ENCODE data around the gene PBXIP1. TPM values are rescaled to one million over a fixed set of nuclear protein-coding genes. Genes with fewer than 3 reads are reported as not detected.

PBXIP1 gene
- total RNA-seq, 2 donors from 2014 or later, result 40.9 to 41.1 TPM

DNA sequence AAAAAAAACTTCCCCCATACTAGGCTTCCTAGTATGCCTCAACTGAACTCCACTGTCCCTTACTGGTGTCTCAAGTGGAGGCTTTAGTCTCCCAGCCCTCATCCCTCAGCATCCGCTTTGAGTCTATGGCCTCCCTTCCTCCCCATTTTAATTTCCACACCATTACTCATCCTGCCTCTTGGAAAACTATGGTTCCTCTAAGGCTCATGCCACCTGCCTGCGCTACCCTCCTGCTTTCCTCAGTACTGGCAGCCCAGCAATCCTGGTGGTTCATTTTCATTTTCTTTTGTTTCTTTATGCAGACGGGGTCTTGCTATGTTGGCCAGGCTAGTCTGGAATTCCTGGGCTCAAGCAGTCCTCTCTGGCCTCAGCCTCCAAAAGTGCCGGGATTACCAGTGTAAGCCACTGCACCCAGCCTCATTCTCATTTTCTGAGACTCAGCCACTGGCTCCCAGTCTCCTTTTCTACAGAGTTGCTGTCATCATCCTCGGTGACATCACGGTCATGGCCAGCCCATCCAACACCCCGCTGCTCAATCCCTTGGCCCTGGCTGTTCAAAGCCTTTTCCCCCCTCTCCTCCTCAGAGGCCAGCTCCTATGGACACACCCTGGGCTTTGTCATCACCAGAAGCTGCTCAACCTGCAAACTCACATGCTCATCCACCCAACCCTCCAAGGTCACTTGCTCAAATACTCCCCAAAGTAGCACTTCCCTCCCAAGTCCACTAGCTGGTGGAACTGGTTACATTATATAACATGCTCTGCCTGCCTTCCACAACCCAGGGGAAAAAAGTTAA, 17.1 kb downstream of the PBXIP1 start:
- peaks cover 6 to 7% of the 10 kb centered on the region in 2 donors for H3K36me3 Mint-ChIP-seq
- ATAC-seq, result no peak
- no peaks in the 10 kb centered on the region for H3K9me3 Mint-ChIP-seq
- peak overlapping the region; percentile 93 to 97 for H3K27ac Mint-ChIP-seq
- DNase-seq (ENCODE audit: low spot score in 2 of 2), result no peak

DNA sequence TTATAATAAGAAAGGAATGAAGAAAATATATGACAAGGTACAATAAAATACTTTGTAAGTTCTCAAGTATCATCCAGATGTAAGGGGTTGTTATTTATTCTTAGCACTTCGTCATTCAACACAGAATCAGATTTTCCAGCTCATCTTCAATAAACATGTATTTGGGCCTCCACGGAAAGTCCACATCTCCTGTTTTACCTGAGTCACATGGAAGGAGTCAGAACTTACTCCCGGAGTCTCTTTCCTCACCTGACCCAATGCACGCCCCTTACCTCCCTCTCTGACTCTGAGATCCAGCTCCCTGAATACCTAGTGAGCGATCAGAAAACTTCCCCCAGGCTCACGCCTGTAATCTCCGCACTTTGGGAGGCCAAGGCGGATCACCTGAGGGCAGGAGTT, 17.9 kb downstream of the PBXIP1 start:
- ATAC-seq (no peak), DNase-seq (ENCODE audit: low spot score in 2 of 2) (no peak)
- peak overlapping the region; percentile 97 to 99 for H3K27ac Mint-ChIP-seq
- peaks cover 6 to 7% of the 10 kb centered on the region in 2 donors for H3K36me3 Mint-ChIP-seq
- H3K9me3 Mint-ChIP-seq, result no peaks in the 10 kb centered on the region

DNA sequence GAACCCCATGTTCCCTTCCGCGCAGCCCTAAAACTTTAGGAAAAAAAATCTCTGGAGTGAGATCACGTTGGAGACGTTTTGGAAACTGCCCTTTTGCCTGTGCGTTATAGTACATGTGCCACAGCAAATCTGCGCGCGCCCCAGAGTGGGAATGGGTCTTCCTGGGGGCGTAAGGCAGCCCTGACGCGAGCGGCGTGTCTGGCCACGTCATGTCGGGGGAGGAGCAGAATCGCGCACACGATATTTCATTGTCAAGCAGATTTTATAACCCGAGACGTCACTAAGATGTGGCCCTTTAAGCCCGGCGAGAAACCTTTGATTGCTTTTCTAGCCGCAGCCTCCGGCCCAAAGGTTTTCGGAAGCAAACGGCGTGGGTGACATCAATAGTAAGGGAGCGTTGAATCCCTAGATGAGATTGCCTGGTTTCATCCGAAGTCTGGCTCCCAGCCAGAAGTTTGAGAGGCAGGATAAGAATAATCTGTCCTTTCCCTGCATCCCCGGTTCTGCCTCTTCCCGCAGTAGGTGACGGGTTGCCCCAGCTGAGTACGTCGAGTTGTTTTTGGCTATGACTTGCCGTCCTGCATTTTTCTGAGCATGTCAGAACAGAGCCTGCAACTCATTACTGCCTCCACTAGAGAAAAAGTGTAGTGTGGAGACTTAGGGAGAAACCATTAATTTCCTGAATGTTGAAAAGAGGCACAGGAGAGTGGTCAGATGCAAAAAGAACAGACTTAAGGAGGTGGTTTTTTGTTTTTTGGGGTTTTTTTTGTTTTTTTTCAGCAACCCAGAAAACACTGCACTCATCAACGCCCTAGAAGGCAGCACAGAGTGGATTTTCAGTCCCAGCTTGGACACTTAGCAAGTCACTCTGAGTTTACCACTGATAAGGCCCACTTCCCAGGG, 18.6 kb downstream of the PBXIP1 start:
- peak overlapping the region; percentile 97 to 99 for H3K27ac Mint-ChIP-seq
- H3K9me3 Mint-ChIP-seq, result no peaks in the 10 kb centered on the region

DNA sequence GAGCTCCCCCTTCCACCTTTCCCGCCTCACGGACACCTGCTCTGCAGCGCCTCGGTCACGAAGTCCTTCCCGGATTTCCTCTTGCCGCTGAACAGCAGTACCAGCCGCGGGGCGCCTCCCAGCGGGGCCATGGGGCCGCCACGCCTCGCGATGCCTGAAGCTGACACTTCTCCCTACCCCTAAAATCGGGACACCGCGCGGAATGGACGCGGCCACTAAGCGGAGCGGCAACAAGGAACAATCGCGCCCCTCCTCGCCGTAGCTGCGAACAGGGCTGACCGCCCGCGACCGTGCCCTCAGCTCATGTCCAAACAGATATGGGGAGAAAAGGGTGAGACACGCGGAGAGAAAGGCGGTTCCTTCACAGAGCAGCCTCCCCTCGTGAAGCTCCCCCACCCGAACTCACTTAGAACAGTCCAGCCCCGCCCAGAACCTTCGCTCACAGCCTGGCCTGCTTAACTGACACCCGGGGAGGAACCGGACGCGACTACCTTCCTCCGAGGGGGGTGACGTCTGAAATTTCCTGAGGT, 19.3 kb downstream of the PBXIP1 start, which contains the start of gene PMVK:
Gene PMVK, minus strand, starts transcription at position 165 of the 530 bp plus-strand sequence. Its CDS starts 34 bp downstream, at position 131.
- Mint-ChIP-seq H3K36me3 (peaks cover 6 to 7% of the 10 kb centered on the region in 2 donors), H3K27ac (peak within 1 kb of the TSS; percentile 97 to 99), H3K9me3 (no peaks in the 10 kb centered on the region)
- peak; percentile 79 to 88 for ATAC-seq
- DNase-seq (ENCODE audit: low spot score in 2 of 2), result peak; percentile 90 to 93

More for the DNA sequence above, 18.6 kb downstream of the PBXIP1 start:
- H3K36me3 Mint-ChIP-seq, result peaks cover 6 to 7% of the 10 kb centered on the region in 2 donors
- ATAC-seq (peak; percentile 78 to 86), DNase-seq (ENCODE audit: low spot score in 2 of 2) (peak; percentile 88 to 90)

DNA sequence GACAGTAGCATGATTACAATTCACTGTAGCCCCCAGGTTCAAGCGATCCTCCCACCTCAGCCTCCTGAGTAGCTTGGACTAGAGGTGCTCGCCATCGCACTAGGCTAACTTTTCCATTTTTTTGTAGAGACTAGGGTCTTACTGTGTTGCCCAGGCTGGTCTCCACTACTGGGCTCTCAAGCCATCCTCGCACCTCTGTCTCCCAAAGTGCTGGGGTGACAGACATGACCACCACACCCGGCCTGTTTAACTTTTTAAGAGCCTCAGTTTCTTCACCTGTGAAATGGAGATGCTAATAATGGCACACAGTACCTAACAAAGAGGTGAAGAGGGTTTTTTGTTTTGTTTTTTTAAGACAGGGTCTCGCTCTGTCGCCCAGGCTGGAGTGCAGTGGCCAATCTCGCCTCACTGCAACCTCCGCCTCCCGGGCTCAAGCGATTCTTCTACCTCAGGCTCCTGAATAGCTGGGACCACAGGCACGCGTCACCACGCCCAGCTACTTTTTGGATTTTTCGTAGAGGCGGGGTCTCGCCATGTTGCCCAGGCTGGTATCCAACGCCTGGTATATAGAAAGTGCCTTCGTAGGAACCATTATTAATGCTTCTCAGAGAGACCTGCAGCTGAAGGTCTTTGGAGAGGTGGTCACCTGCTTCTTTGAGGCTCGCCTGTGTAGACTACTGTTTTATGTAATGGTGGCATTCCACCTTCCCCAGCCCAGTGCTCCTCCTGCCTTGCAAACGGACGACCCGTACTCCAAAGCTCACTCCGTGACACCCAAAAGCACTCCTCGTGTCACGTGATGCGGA, 19.9 kb downstream of the PBXIP1 start:
- ATAC-seq (no peak), DNase-seq (ENCODE audit: low spot score in 2 of 2) (no peak)
- Mint-ChIP-seq H3K36me3 (peaks cover 6 to 7% of the 10 kb centered on the region in 2 donors), H3K27ac (peak overlapping the region; percentile 97 to 99), H3K9me3 (no peaks in the 10 kb centered on the region)

DNA sequence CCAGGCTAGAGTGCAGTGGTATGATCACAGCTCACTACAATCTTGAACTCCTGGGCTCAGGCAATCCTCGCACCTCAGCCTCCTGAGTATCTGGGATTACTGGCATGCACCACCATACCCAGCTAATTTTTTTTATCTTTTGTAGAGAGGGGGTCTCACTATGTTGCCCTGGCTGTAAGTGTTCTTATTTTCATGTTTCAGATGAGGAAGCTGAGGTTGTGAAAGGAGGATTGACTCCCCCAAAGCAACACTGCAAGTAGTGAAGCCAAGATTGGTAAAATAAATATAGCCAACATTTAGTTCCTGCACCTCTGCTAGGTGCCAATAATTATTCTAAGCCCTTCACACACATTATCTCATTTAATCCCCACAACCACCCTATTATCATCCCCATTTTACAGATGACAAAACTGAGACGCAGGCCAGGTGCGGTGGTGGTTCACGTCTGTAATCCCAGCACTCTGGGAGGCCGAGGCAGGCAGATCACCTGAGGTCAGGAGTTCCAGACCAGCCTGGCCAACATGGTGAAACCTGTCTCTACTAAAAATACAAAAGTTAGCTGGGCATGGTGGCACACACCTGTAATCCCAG, 21.4 kb downstream of the PBXIP1 start:
- Mint-ChIP-seq H3K27ac (peak overlapping the region in 1 of 2 donors; percentile 14), H3K9me3 (no peaks in the 10 kb centered on the region), H3K36me3 (peaks cover 6 to 7% of the 10 kb centered on the region in 2 donors)
- DNase-seq (ENCODE audit: low spot score in 2 of 2) (no peak), ATAC-seq (no peak)

DNA sequence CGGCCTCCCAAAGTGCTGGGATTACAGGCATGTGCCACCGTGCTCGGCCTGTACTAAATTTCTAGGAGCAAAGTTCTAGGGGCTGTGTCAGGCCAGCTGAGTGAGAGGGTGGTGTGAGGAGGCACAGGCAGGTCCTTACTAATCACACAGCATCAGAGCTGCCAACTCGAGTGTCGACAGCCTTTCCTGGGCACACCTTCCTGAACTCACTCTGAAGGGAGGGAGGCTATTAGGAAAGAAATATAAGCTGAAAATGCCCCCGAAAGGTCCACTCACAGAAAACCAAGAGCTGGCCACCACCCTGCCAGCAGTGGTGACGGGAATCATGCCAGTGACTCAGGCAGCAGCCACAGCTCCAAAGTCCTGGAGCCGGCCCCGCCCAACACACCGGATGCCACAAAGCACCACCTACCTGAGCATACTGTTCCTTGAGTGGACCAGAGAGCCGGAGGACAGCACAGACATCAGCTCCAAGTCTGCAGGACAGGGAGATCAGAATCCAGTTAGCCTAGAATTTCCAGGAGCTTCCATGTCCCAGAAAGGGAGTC, 23.9 kb downstream of the PBXIP1 start:
- H3K9me3 Mint-ChIP-seq, result no peaks in the 10 kb centered on the region
- H3K36me3 Mint-ChIP-seq, result peaks cover 6 to 7% of the 10 kb centered on the region in 2 donors
- no peak for ATAC-seq
- no peak for DNase-seq (ENCODE audit: low spot score in 2 of 2)
- H3K27ac Mint-ChIP-seq, result no peak overlapping the region

DNA sequence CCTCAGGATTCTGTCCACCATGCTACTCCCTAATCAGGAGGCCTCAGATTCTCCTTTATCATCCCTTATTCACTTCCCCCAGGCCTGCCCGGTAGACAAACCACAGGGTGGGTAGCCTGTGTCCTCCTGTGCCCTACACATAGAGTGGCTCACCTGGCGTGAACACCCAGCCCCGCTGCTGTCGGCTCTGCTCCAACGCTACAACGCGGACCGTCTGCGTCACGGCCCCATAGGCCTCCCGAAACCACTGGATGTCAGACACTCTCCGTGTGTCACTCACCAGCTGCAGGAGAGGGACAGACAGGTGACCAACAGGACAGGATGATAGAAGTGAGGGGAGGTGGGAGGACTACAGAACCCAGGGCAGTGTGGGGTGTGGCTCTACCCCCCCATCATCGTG, 29.7 kb downstream of the PBXIP1 start:
- H3K36me3 Mint-ChIP-seq, result peaks cover 0 to 14% of the 10 kb centered on the region in 2 donors
- H3K9me3 Mint-ChIP-seq, result no peaks in the 10 kb centered on the region
- DNase-seq (ENCODE audit: low spot score in 2 of 2) (no peak), ATAC-seq (no peak)
- H3K27ac Mint-ChIP-seq, result peak overlapping the region; percentile 78 to 81

DNA sequence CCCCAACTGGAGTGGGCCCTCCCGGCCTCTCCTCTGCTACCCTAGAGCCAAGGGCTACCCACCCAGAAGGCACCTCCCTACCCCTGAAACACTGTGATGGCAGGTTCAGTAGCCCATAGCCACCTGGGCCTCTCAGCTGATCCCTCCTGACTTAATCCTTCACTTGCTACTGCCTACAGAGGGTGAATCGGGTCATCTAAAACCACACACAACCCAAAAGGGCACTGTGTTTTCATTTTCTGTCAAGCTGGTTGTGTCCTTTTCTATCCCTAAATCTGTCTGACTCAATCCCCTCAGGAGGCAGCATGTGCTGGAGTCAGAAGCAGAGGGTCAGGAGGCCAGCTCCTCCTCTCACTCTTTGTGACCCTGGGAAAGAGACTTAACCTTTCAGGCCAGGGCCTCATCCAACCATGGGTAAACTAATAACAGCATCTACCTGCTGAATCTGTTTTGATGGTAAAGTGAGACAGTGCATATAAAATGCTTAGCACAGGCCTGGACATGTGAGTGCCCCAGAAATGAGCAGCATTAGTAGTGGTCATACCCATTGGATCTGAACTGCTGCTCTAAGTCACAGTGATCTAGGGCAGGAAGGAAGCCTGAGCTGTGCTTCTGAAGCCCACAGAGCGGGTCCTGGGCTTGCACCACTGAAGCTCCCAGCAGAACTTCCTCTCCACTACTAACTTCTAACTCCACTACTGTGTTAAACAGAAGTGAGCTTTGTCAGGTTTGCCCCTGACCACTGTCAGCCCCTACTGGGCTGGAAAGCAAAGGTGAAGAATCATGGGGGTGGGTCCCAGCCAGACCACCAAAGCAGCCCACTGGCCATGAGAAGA, 30.3 kb downstream of the PBXIP1 start:
- Mint-ChIP-seq H3K9me3 (no peaks in the 10 kb centered on the region), H3K36me3 (peaks cover 0 to 14% of the 10 kb centered on the region in 2 donors), H3K27ac (peak overlapping the region in 1 of 2 donors; percentile 78)
- DNase-seq (ENCODE audit: low spot score in 2 of 2), result no peak
- peak in 1 of 2 donors; percentile 69 for ATAC-seq

DNA sequence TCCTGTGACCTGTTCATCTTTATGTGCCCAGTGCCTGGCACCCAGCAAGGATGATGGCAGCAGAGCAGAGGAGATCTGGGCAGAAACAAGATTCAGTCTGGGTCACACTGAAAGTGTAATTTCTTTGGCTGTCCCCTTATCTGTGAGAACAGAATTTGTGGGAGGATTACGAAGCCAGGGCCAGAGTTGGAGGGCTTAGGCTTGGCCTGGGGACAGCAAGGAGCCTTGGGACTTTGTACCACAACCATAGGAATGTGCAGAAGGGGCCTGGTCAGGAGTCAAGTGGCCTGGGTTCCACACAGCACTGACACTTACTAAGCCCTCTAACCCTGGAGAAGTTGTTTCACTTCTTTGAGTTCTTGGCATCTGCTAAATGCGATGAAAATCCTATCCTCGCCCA, 32.2 kb downstream of the PBXIP1 start:
- Mint-ChIP-seq H3K36me3 (peaks cover 0 to 14% of the 10 kb centered on the region in 2 donors), H3K9me3 (no peaks in the 10 kb centered on the region), H3K27ac (peak overlapping the region; percentile 38 to 60)
- no peak for ATAC-seq
- DNase-seq (ENCODE audit: low spot score in 2 of 2), result no peak

DNA sequence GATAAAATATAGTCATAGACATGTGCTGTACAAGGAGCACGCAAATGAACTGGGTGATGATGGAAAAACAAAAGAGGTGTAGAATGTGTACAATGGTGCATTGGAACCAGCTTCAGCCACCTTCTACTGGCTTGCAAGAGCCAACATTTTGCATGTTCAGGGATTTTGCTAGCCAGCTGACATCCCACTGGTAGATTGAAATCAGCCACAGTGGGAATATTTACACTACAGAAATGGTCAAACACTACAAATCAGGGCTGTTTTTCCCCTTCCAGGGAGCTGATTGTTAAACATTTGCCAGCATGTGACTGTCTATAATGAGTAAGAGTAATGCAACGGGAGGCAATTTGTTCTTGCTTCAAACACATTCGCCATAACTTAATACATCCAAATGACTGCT, 42.6 kb downstream of the PBXIP1 start:
- H3K36me3 Mint-ChIP-seq, result peaks cover 4 to 9% of the 10 kb centered on the region in 2 donors
- ATAC-seq, result no peak
- no peak overlapping the region for H3K27ac Mint-ChIP-seq
- H3K9me3 Mint-ChIP-seq, result peaks cover 0 to 3% of the 10 kb centered on the region in 2 donors
- no peak for DNase-seq (ENCODE audit: low spot score in 2 of 2)

DNA sequence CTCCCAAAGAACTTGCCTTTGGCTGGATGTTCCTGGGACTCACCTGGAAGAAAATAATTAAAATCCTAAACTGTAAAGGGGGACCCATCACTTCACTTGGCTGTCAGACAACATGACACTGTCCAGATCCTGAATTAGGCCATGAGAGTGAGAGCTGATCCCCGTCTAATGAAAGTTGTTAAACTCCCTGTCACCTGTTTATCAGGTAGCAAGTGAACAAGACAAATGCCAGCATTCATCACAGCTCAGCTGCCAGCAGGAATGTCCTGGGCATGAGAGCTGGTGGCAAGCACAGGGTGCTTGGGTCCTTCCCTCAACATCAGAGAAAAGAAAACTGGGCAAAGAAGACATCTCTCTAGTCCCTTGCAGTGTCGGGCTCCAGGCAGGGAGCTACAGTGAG, 43.1 kb downstream of the PBXIP1 start:
- peaks cover 0 to 3% of the 10 kb centered on the region in 2 donors for H3K9me3 Mint-ChIP-seq
- peaks cover 4 to 9% of the 10 kb centered on the region in 2 donors for H3K36me3 Mint-ChIP-seq
- ATAC-seq (no peak), DNase-seq (ENCODE audit: low spot score in 2 of 2) (no peak)
- no peak overlapping the region for H3K27ac Mint-ChIP-seq

DNA sequence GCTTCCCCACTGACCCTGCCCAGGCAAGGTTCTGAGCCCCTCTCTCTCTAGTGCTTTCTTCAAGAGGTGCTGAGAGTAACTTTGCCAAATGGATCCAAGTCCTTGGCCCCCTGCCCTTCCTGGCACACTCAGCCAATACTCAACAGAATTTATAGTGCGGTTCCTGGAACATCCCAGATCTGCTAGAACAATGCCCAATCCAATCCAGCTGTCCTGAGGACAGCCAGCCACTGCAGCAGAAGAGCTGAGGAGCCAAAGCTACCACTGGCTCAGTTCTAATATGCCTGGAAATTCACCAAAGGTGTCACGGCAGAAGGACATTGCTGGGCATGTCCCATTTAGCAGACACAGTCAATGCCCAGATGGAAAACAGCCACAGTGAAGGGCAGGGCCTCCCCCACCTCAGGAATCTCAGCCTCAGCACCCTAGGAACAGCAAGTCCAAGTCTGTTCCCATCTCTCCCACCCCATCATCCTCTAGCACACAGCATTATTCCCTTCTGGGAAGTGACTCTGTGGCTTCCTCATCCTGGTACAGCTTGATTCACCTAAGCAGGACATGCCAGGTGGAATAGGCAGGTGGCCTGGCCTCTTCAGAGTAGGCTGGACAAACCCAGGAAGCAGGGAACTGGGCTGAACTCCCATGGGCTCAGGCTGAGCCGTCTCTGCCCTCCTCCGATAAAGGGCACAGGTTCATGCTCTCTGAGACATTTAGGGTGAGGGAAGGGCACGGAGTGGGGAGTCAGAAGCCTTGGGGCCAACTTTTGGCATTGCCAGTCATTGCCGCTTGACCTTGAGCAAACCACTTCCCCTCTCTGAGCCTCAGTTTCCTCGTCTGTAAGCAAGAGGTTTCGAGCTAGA, 44.0 kb downstream of the PBXIP1 start:
- DNase-seq (ENCODE audit: low spot score in 2 of 2) (no peak), ATAC-seq (no peak)
- Mint-ChIP-seq H3K9me3 (peaks cover 0 to 3% of the 10 kb centered on the region in 2 donors), H3K36me3 (peaks cover 4 to 8% of the 10 kb centered on the region in 2 donors), H3K27ac (peak overlapping the region in 1 of 2 donors; percentile 2)

DNA sequence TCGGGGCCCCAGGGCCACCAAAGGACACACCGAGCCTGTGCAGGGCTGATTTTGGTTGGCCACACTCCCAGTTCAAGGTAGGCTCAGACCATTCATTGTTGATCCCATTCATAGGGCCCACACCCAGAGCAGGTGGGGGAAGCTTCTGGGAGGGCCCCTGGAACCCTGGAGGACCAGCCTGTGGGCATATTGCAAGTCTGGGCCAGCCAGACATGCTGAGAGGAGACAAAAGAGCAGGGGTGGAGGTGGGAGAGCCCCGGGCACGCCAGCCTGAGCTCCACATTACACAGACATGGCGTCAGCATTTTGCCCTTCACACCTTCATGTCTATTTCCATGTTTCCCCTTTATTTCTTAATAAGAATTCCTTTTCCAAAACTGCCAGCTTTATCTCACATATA, 45.0 kb downstream of the PBXIP1 start:
- no peak for DNase-seq (ENCODE audit: low spot score in 2 of 2)
- Mint-ChIP-seq H3K27ac (no peak overlapping the region), H3K9me3 (no peaks in the 10 kb centered on the region)

More for the DNA sequence above, 45.0 kb downstream of the PBXIP1 start:
- no peaks in the 10 kb centered on the region for H3K36me3 Mint-ChIP-seq
- ATAC-seq, result no peak
